Type B pancreatic cell (in vitro differentiated cells): ENCODE results near the gene SMIM28. TPM values are rescaled to one million over a fixed set of nuclear protein-coding genes. Genes with fewer than 3 reads are reported as not detected.

Experiments
- DNase-seq: peaks from one replicate; pipeline ENCODE4 v3.0.0; 2021; ENCODE audit warnings: mixed read lengths; ENCODE audit not compliant: unreplicated experiment; ENCODE audit errors: extremely low spot score
- H3K27ac Mint-ChIP-seq: 2 replicates; pipeline ENCODE4 v1.8.0; 2021; ENCODE audit warnings: mild to moderate bottlenecking, mixed read lengths
- H3K27me3 Mint-ChIP-seq: 2 replicates; pipeline ENCODE4 v1.8.0; 2021; ENCODE audit warnings: mixed read lengths
- H3K36me3 Mint-ChIP-seq: 2 replicates; pipeline ENCODE4 v1.8.0; 2021; ENCODE audit warnings: mixed read lengths
- H3K4me1 Mint-ChIP-seq: one replicate; pipeline ENCODE4 v1.8.0; 2021; ENCODE audit warnings: mixed read lengths; ENCODE audit not compliant: unreplicated experiment
- H3K4me3 Mint-ChIP-seq: 2 replicates; pipeline ENCODE4 v1.8.0; 2021; ENCODE audit warnings: mild to moderate bottlenecking, mixed read lengths
- H3K9me3 Mint-ChIP-seq: 2 replicates; pipeline ENCODE4 v1.8.0; 2021; ENCODE audit warnings: mixed read lengths
- total RNA-seq: library from RNA; stranded (reverse); gene quantifications from 2 replicates; pipeline ENCODE4 v1.2.1, GENCODE V29; 2021; ENCODE audit warnings: low replicate concordance
- TF ChIP-seq, protein P1 (sequence below): fragments of 200-600 bp; sonication (generic); conservative IDR thresholded peaks from 2 replicates; pipeline ENCODE4 v1.5.0; 2021; ENCODE audit warnings: antibody characterized with exemption, mild to moderate bottlenecking

SMIM28 gene
- total RNA-seq, 1 donor from 2014 or later, result not detected

DNA sequence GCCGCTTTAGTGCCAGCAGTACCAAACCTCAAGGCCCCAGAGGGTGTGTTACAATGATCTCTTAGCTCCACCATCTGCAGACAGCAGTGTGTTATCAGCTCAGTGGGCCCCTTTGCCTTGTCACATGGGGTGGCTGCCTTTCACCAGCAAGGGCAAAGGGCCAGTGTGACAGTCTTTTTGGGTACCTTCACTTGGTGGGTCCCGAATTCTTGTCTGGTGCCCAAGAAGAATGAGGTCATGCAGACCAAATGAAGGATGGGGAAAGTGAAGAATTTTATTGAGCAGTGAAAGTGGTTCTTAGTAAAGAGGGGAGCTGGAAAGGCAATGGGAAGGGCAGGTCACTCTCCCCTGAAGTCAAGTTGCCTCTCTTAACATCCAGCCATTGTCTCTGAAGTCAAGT, 2.9 kb upstream of the SMIM28 start:
- DNase-seq, result no peak
- Mint-ChIP-seq H3K27me3 (no peaks in the 10 kb centered on the region), H3K27ac (no peak overlapping the region), H3K4me1 (peaks cover 14% of the 10 kb centered on the region), H3K36me3 (no peaks in the 10 kb centered on the region), H3K4me3 (no peak overlapping the region), H3K9me3 (no peaks in the 10 kb centered on the region)
- TF ChIP-seq, protein P1, sequence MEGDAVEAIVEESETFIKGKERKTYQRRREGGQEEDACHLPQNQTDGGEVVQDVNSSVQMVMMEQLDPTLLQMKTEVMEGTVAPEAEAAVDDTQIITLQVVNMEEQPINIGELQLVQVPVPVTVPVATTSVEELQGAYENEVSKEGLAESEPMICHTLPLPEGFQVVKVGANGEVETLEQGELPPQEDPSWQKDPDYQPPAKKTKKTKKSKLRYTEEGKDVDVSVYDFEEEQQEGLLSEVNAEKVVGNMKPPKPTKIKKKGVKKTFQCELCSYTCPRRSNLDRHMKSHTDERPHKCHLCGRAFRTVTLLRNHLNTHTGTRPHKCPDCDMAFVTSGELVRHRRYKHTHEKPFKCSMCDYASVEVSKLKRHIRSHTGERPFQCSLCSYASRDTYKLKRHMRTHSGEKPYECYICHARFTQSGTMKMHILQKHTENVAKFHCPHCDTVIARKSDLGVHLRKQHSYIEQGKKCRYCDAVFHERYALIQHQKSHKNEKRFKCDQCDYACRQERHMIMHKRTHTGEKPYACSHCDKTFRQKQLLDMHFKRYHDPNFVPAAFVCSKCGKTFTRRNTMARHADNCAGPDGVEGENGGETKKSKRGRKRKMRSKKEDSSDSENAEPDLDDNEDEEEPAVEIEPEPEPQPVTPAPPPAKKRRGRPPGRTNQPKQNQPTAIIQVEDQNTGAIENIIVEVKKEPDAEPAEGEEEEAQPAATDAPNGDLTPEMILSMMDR, result no peak

DNA sequence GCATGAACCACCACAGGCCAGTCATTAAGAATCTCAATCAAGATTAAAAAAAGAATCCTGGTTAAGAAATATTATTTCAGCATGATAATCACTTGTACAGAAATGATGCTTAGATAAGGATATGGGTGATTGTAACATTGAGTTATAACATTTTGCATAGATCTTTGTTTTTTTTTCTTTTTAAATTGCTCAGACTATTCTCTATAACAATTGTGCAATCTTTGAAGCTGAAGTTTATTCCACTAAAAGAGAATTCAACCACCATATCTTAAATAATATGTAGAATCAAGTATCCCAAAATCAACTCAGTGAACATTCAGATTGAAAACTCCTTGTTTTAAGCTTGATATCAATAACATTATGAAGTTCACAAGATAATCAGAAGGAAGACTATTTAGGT, 663 bp upstream of the SMIM28 start:
- TF ChIP-seq, protein P1, result no peak
- no peaks in the 10 kb centered on the region for H3K9me3 Mint-ChIP-seq

DNA sequence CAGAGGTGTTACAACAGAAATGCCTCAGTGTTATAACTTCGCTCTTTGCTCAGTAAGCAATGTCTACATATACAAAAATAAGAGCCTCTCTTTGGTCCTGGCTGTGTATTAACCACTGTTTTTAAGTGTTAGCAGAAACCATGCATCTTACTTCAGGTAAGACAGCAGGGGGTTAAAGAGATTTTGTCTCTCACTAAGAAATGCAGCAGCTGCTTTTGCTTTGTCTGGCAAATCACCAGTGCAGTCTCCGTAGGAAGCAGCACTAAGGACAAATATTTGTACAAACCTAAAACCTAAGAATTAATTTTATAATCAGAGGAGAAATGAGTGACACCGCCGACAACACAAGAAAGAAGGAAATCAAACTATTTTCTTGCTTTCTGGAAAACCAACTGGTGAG, 758 bp downstream of the SMIM28 start:
- H3K27ac Mint-ChIP-seq, result no peak overlapping the region

More for the DNA sequence above, 663 bp upstream of the SMIM28 start:
- no peak for DNase-seq
- Mint-ChIP-seq H3K27me3 (no peaks in the 10 kb centered on the region), H3K4me1 (peaks cover 8% of the 10 kb centered on the region), H3K36me3 (no peaks in the 10 kb centered on the region), H3K4me3 (no peak overlapping the region), H3K27ac (no peak overlapping the region)

DNA sequence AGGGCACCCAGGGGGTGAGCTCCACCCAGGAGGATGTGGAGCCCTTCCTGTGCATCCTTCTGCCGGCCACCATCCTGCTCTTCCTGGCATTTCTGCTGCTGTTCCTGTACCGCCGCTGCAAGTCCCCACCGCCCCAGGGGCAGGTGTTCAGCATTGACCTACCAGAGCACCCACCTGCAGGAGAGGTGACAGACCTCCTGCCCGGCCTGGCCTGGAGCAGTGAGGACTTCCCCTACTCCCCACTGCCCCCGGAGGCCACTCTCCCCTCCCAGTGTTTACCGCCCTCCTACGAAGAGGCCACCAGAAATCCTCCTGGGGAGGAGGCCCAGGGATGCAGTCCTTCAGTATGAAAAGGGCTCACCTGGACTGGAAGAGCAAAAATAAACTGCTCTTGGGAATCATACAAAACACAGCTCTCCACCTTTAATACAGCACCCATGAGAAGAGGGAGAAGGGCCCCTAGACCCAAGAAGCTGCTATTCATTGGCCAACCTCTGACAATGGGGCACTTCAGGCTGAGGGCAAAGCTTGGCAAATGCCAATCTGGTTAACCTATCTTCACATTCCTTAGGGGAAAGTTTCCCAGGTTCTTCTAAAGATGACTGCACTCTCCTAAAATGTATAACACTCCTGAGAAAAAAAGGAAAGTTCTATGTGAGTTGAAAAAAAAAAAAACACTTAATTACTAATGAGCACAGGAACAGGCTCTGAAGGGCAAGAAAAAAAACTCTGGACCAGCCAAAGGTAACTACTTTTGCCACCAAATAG, 5.0 kb downstream of the SMIM28 start:
- Mint-ChIP-seq H3K4me1 (peaks cover 5% of the 10 kb centered on the region), H3K9me3 (no peaks in the 10 kb centered on the region), H3K36me3 (no peaks in the 10 kb centered on the region), H3K27me3 (no peaks in the 10 kb centered on the region), H3K4me3 (no peak overlapping the region), H3K27ac (no peak overlapping the region)
- no peak for DNase-seq
- TF ChIP-seq, protein P1, result no peak

More for the DNA sequence above, 758 bp downstream of the SMIM28 start:
- no peak for DNase-seq
- no peaks in the 10 kb centered on the region for H3K27me3 Mint-ChIP-seq
- peaks cover 4% of the 10 kb centered on the region for H3K4me1 Mint-ChIP-seq
- TF ChIP-seq, protein P1, result no peak
- no peaks in the 10 kb centered on the region for H3K9me3 Mint-ChIP-seq
- H3K36me3 Mint-ChIP-seq, result no peaks in the 10 kb centered on the region
- no peak overlapping the region for H3K4me3 Mint-ChIP-seq

DNA sequence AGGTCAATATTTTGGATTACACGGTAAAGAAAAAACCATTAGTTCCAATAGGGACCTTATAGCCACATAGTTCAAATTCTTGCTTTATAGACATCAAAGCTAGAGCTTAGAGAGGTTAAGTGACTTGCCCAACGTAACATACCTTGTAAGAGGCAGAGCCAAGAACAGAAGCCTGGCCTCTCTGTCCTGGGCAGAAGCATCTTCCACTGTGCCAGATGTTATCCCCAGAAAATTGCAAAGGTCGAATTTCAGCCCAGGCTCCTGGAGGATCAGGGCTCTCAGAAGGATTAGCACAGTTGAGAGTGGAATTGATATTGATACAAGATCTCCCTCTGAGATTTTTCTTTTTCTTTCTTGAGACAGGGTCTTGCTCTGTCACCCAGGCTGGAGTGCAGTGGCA, 6.1 kb downstream of the SMIM28 start:
- TF ChIP-seq, protein P1, result no peak
- Mint-ChIP-seq H3K36me3 (no peaks in the 10 kb centered on the region), H3K27ac (peak overlapping the region; percentile 21), H3K4me3 (no peak overlapping the region), H3K4me1 (peaks cover 8% of the 10 kb centered on the region), H3K27me3 (no peaks in the 10 kb centered on the region), H3K9me3 (no peaks in the 10 kb centered on the region)
- DNase-seq, result no peak
